ELR (cell line): ENCODE data around the gene MAPKAPK3.

ENCODE experiments used
- DNase-seq: peaks from one replicate; pipeline ENCODE4 v3.0.0-alpha.2; 2015; ENCODE audit warnings: low read depth

Gene MAPKAPK3

GRCh38 chr3:50609071-50609762 lies 7.7 kb upstream of the MAPKAPK3 start:
- DNase-seq, result no peak

GRCh38 chr3:50609763-50610085 lies 7.2 kb upstream of the MAPKAPK3 start:
- DNase-seq, result no peak

- DNase-seq, result no peak
Observed at GRCh38 chr3:50610181-50610971, 6.6 kb upstream of the MAPKAPK3 start.

- DNase-seq, result no peak
Observed at GRCh38 chr3:50610992-50611463, 5.9 kb upstream of the MAPKAPK3 start.

GRCh38 chr3:50611464-50612233 lies 5.3 kb upstream of the MAPKAPK3 start, which contains the start of gene CISH:
CISH (minus strand) TSS chr3:50611774; CDS start chr3:50611650, 124 bp downstream.
- peak; percentile 91 for DNase-seq

GRCh38 chr3:50612234-50612882 lies 4.6 kb upstream of the MAPKAPK3 start:
- DNase-seq, result no peak

- DNase-seq, result no peak
Observed at GRCh38 chr3:50612970-50613846, 3.7 kb upstream of the MAPKAPK3 start.

- DNase-seq, result no peak
Observed at GRCh38 chr3:50615190-50615589, 1.8 kb upstream of the MAPKAPK3 start.

GRCh38 chr3:50616003-50616769 lies 765 bp upstream of the MAPKAPK3 start:
- DNase-seq, result peak; percentile 85

GRCh38 chr3:50616770-50617095 lies 218 bp upstream of the MAPKAPK3 start:
- peak; percentile 89 for DNase-seq

GRCh38 chr3:50617911-50618481 lies 1.0 kb downstream of the MAPKAPK3 start:
- no peak for DNase-seq

- DNase-seq, result no peak
Observed at GRCh38 chr3:50620420-50620819, 3.5 kb downstream of the MAPKAPK3 start.

GRCh38 chr3:50620820-50621219 lies 3.9 kb downstream of the MAPKAPK3 start:
- DNase-seq, result peak; percentile 35

- no peak for DNase-seq
Observed at GRCh38 chr3:50622881-50623280, 5.9 kb downstream of the MAPKAPK3 start.

- peak; percentile 24 for DNase-seq
Observed at GRCh38 chr3:50623840-50624474, 7.0 kb downstream of the MAPKAPK3 start.

- DNase-seq, result peak; percentile 37
Observed at GRCh38 chr3:50624634-50625033, 7.7 kb downstream of the MAPKAPK3 start.

- DNase-seq, result no peak
Observed at GRCh38 chr3:50625231-50626182, 8.6 kb downstream of the MAPKAPK3 start.

GRCh38 chr3:50626401-50626800 lies 9.4 kb downstream of the MAPKAPK3 start:
- DNase-seq, result no peak
